Transverse colon (tissue), 4 donors: ENCODE data around the gene ECHDC3.

Experiments
- CTCF ChIP-seq, 5 experiments: fragments of 200-600 bp in 3 of 5; fragments of 450-650 bp in 2 of 5; sonication (generic) in 3 of 5; IDR thresholded peaks; 1 replicate in 2 of 5; 2 replicates in 3 of 5; pipeline ENCODE4 v1.5.1; 2016 to 2017; ENCODE audit warnings: antibody characterized with exemption in 5 of 5, inconsistent platforms in 3 of 5, mild to moderate bottlenecking in 2 of 5, moderate library complexity in 1 of 5
- EP300 ChIP-seq: sonication (generic); formaldehyde crosslinking; IDR thresholded peaks from one replicate; pipeline ENCODE4 v1.6.1; 2017; ENCODE audit warnings: antibody characterized with exemption, low read depth
- POLR2A ChIP-seq: fragments of 450-650 bp; IDR thresholded peaks from one replicate; pipeline ENCODE4 v1.6.1; 2016; ENCODE audit warnings: antibody characterized with exemption, mild to moderate bottlenecking, moderate library complexity
- POLR2AphosphoS5 ChIP-seq, 3 donors: sonication (generic); formaldehyde crosslinking; IDR thresholded peaks; one replicate each; pipeline ENCODE4 v1.6.1; 2016; ENCODE audit warnings: antibody characterized with exemption in 3 of 3

DNA sequence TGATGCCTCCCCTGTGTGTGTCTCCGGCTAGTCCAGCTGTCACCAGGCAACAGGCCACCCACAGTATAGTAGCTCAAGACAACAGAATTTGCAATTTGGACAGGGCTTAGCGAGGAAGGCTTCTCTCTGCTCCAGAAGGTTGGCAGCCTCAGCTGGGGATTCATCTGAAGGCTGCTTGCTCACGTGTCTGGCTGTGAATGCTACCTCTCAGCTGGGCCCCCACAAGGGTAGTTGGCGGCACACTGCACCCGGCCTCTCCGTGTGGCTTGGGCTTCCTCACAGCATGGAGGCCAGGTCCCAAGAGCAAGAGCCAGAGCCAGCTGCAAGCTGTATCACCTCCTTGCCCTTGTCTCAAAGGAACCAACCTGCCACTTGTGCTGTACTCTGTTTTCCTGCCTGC, 19.2 kb downstream of the ECHDC3 start:
- TF ChIP-seq CTCF (IDR thresholded peaks at IDR 0.05): no peak
- no peak for TF ChIP-seq POLR2A
- no peak for TF ChIP-seq EP300
- TF ChIP-seq POLR2AphosphoS5 (IDR thresholded peaks at IDR 0.05): no peak
